Naive thymus-derived CD8-positive, alpha-beta T cell (primary cell): ENCODE data around the gene ASMTL. TPM values are rescaled to one million over a fixed set of nuclear protein-coding genes. Genes with fewer than 3 reads are reported as not detected.

Experiments used
- ATAC-seq, 2 donors: fragments of 150-1000 bp; cut with Tn5 transposase in 1 of 2; sonication (Bioruptor Pico), chemical (Tn5 transposase) in 1 of 2; 1 replicate in 1 of 2; 2 replicates in 1 of 2; pipeline ENCODE4 v1.10.0; 2021; ENCODE audit warnings: mild to moderate bottlenecking in 2 of 2, moderate library complexity in 2 of 2
- POLR2A ChIA-PET: fragments of 350-600 bp; sonication (Branson Sonifier 250); formaldehyde crosslinking; loops from one replicate; lab custom pipeline; 2021; ENCODE audit warnings: antibody characterized with exemption; lab: Charles Lee
- DNase-seq, 10 donors: peaks; one replicate each; pipeline versions ENCODE4 v3.0.0 to v3.0.0-alpha.2; 2020 to 2022
- H3K27ac Mint-ChIP-seq, 10 donors: one replicate each; pipeline ENCODE4 v1.8.0; 2020 to 2022; ENCODE audit warnings: mild to moderate bottlenecking in 10 of 10, mixed read lengths in 10 of 10, moderate library complexity in 4 of 10, inconsistent platforms in 1 of 10
- H3K27me3 Mint-ChIP-seq, 5 donors: one replicate each; pipeline ENCODE4 v1.8.0; 2021 to 2022; ENCODE audit warnings: mixed read lengths in 5 of 5
- H3K36me3 Mint-ChIP-seq, 3 donors: one replicate each; pipeline ENCODE4 v1.8.0; 2020 to 2022; ENCODE audit warnings: mixed read lengths in 3 of 3, mild to moderate bottlenecking in 2 of 3, inconsistent platforms in 1 of 3
- H3K4me1 Mint-ChIP-seq, 4 donors: one replicate each; pipeline ENCODE4 v1.8.0; 2021 to 2022; ENCODE audit warnings: mixed read lengths in 4 of 4
- H3K4me3 Mint-ChIP-seq, 10 donors: one replicate each; pipeline ENCODE4 v1.8.0; 2020 to 2022; ENCODE audit warnings: mild to moderate bottlenecking in 10 of 10, mixed read lengths in 10 of 10, moderate library complexity in 6 of 10, inconsistent platforms in 1 of 10
- H3K9me3 Mint-ChIP-seq, 9 donors: one replicate each; pipeline ENCODE4 v1.8.0; 2020 to 2022; ENCODE audit warnings: mixed read lengths in 9 of 9, mild to moderate bottlenecking in 3 of 9, inconsistent platforms in 1 of 9, moderate library complexity in 1 of 9
- polyA plus RNA-seq, 3 donors: library from polyadenylated mRNA; unstranded; fragments of 300-500 nt; fragmentation: Illumina TruSeq; gene quantifications; one replicate each; pipeline ENCODE4 v1.2.3, GENCODE V29; 2021
- total RNA-seq, 8 experiments: library from RNA in 2 of 8; stranded (reverse) in 2 of 8; gene quantifications; one replicate each; pipeline ENCODE4 v1.2.3 and lab custom pipeline; 2021 to 2026

The ASMTL gene
- total and polyA plus RNA-seq, 5 experiments from 2014 or later = 24.9 to 43.6 (median 37.8) TPM

DNA sequence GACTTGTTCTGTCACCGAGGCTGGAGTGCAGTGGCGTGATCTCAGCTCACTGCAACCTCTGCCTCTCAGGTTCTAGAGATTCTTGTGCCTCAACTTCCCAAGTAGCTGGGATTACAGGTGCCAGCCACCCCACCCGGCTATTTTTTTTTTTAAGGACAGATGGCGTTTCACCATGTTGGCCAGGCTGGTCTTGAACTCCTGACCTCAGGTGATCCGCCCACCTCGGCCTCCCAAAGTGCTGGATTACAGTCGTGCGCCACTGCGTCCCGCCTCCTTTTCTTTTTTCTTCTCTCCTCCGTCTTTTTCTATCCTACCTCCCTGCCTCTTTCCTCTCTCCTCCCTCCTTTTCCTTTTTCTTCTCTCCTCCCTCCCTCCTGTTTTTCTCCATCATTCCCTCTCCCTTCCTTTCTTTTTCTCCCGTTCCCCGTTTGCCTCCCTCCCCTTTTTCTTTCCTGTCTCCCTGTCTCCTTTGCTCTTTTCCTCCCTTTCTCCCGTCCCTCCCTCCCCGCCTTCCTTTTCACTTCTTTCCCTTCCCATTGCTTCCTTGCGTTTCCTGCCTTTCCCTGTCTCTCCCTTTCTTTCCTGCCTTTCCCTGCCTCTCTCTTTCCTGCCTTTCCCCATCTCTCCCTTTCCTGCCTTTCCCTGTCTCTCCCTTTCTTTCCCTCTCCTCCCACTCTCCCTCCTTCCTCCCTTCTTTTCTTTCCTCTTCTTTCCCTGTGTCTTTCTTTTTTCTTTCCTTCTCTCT, 58.7 kb downstream of the ASMTL start:
- no peaks in the 10 kb centered on the region for H3K9me3 Mint-ChIP-seq
- H3K36me3 Mint-ChIP-seq = peaks cover 0 to 44% (median 0%) of the 10 kb centered on the region in 3 donors
- no peaks in the 10 kb centered on the region for H3K27me3 Mint-ChIP-seq
- H3K27ac Mint-ChIP-seq = peak overlapping the region; percentile 79 to 98 (median 84)
- peaks cover 30 to 47% (median 43%) of the 10 kb centered on the region in 4 donors for H3K4me1 Mint-ChIP-seq
- H3K4me3 Mint-ChIP-seq = peak overlapping the region; percentile 75 to 96 (median 86)
- POLR2A ChIA-PET = no interaction called here
- DNase-seq = peak in 1 of 10 donors; percentile 23
- ATAC-seq = no peak

- peak; percentile 38 to 39 for ATAC-seq
- peaks cover 0 to 57% (median 5%) of the 10 kb centered on the region in 3 donors for H3K36me3 Mint-ChIP-seq
- POLR2A ChIA-PET = no interaction called here
These were observed 60.2 kb downstream of the ASMTL start for GRCh38 chrX:1392376-1393068.

GRCh38 chrX:1391707-1392375, 60.9 kb downstream of the ASMTL start, which contains the start of gene SLC25A6:
SLC25A6 (minus strand) TSS chrX:1392113; CDS start chrX:1392009, 104 bp downstream.
- Mint-ChIP-seq H3K27me3 (no peaks in the 10 kb centered on the region), H3K27ac (peak within 1 kb of the TSS; percentile 66 to 98 (median 94)), H3K36me3 (peaks cover 0 to 60% (median 5%) of the 10 kb centered on the region in 3 donors), H3K4me1 (peaks cover 43 to 62% (median 57%) of the 10 kb centered on the region in 4 donors), H3K9me3 (no peaks in the 10 kb centered on the region), H3K4me3 (peak within 1 kb of the TSS; percentile 87 to 96 (median 91))
- DNase-seq (peak; percentile 98 to 100 (median 99)), ATAC-seq (peak; percentile 94 to 96)
- POLR2A ChIA-PET = no interaction called here

More at GRCh38 chrX:1392376-1393068, 60.2 kb downstream of the ASMTL start:
- H3K27ac Mint-ChIP-seq = peak overlapping the region; percentile 66 to 98 (median 94)
- H3K4me1 Mint-ChIP-seq = peaks cover 43 to 61% (median 56%) of the 10 kb centered on the region in 4 donors
- peak overlapping the region; percentile 87 to 96 (median 91) for H3K4me3 Mint-ChIP-seq
- DNase-seq = peak in 1 of 10 donors; percentile 47
- H3K9me3 Mint-ChIP-seq = no peaks in the 10 kb centered on the region
- no peaks in the 10 kb centered on the region for H3K27me3 Mint-ChIP-seq

- POLR2A ChIA-PET = no interaction called here
- peaks cover 4 to 62% (median 10%) of the 10 kb centered on the region in 3 donors for H3K36me3 Mint-ChIP-seq
These were observed 61.4 kb downstream of the ASMTL start for GRCh38 chrX:1391370-1391706.

DNA sequence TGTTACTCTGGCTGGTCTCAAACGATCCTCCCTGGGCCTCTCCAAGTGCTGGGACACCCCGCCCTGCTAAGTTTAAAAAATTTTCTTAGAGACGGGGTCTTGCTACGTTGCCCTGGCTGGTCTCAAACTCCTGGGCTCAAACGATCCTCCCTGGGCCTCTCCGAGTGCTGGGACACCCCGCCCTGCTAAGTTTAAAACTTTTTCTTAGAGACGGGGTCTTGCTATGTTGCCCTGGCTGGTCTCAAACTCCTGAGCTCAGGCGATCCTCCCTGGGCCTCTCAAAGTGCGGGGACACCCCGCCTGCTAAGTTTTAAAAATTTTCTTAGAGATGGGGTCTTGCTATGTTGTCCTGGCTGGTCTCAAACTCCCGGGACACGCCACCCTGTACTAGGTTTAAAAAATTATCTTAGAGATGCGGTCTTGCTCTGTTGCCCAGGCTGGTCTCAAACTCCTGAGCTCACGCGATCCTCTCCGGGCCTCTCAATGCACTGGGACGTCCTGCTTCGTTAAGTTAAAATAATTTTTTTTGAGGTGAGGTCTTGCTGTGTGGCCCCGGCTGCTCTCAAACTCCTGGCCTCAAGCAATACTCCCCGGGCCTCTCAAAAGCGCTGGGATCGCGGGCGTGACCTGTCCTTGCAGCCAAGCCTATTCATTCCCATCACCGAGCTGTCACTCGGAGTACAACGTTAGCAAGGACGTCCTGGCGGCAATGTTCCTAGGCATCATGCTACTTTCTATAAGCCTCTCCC, 61.9 kb downstream of the ASMTL start:
- no peaks in the 10 kb centered on the region for H3K27me3 Mint-ChIP-seq
- peak overlapping the region; percentile 55 to 98 (median 89) for H3K27ac Mint-ChIP-seq
- H3K9me3 Mint-ChIP-seq = no peaks in the 10 kb centered on the region
- POLR2A ChIA-PET = no interaction called here
- DNase-seq = peak in 1 of 10 donors; percentile 45
- no peak for ATAC-seq
- peaks cover 43 to 59% (median 54%) of the 10 kb centered on the region in 4 donors for H3K4me1 Mint-ChIP-seq
- peaks cover 4 to 62% (median 13%) of the 10 kb centered on the region in 3 donors for H3K36me3 Mint-ChIP-seq
- peak overlapping the region; percentile 87 to 96 (median 90) for H3K4me3 Mint-ChIP-seq

More at GRCh38 chrX:1391370-1391706, 61.4 kb downstream of the ASMTL start:
- peaks cover 46 to 65% (median 57%) of the 10 kb centered on the region in 4 donors for H3K4me1 Mint-ChIP-seq
- H3K9me3 Mint-ChIP-seq = no peaks in the 10 kb centered on the region
- peak in 2 of 10 donors; percentile 84 to 96 for DNase-seq
- peak overlapping the region; percentile 87 to 96 (median 90) for H3K4me3 Mint-ChIP-seq
- ATAC-seq = no peak
- H3K27me3 Mint-ChIP-seq = no peaks in the 10 kb centered on the region
- peak overlapping the region; percentile 55 to 98 (median 89) for H3K27ac Mint-ChIP-seq

DNA sequence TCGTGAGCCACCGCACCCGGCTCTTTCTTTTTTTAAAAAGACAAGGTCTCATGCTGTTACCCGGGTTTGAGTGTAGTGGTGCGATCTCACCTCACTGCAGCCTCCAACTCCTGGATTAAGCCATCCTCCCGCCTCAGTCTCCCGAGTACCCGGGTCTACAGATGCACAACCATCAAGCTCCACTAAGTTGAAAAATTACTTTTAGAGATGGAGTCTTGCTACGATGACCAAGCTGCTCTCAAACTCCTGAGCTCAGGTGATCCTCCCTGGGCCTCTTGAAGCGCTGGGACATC, 62.8 kb downstream of the ASMTL start:
- no peaks in the 10 kb centered on the region for H3K9me3 Mint-ChIP-seq
- peaks cover 4 to 67% (median 21%) of the 10 kb centered on the region in 3 donors for H3K36me3 Mint-ChIP-seq
- peak overlapping the region in 9 of 10 donors; percentile 7 to 93 (median 65) for H3K4me3 Mint-ChIP-seq
- ATAC-seq = no peak
- peak overlapping the region in 2 of 10 donors; percentile 6 to 18 for H3K27ac Mint-ChIP-seq
- DNase-seq = no peak
- POLR2A ChIA-PET = no interaction called here
- H3K27me3 Mint-ChIP-seq = no peaks in the 10 kb centered on the region
- H3K4me1 Mint-ChIP-seq = peaks cover 36 to 53% (median 48%) of the 10 kb centered on the region in 4 donors

- peaks cover 32 to 48% (median 43%) of the 10 kb centered on the region in 4 donors for H3K4me1 Mint-ChIP-seq
- H3K4me3 Mint-ChIP-seq = peak overlapping the region in 9 of 10 donors; percentile 10 to 93 (median 65)
- no peaks in the 10 kb centered on the region for H3K27me3 Mint-ChIP-seq
- peak overlapping the region in 5 of 10 donors; percentile 18 to 89 (median 67) for H3K27ac Mint-ChIP-seq
- peaks cover 4 to 69% (median 25%) of the 10 kb centered on the region in 3 donors for H3K36me3 Mint-ChIP-seq
- DNase-seq (no peak), ATAC-seq (no peak)
- H3K9me3 Mint-ChIP-seq = no peaks in the 10 kb centered on the region
- POLR2A ChIA-PET = no interaction called here
These were observed 63.3 kb downstream of the ASMTL start for GRCh38 chrX:1389181-1389992.

- Mint-ChIP-seq H3K9me3 (no peaks in the 10 kb centered on the region), H3K27me3 (no peaks in the 10 kb centered on the region), H3K4me3 (peak overlapping the region in 9 of 10 donors; percentile 7 to 79 (median 64)), H3K36me3 (peaks cover 4 to 73% (median 31%) of the 10 kb centered on the region in 3 donors), H3K4me1 (peaks cover 26 to 44% (median 38%) of the 10 kb centered on the region in 4 donors), H3K27ac (peak overlapping the region in 6 of 10 donors; percentile 11 to 89 (median 42))
- POLR2A ChIA-PET = no interaction called here
- no peak for DNase-seq
- no peak for ATAC-seq
These were observed 64.1 kb downstream of the ASMTL start for GRCh38 chrX:1388651-1389050.

DNA sequence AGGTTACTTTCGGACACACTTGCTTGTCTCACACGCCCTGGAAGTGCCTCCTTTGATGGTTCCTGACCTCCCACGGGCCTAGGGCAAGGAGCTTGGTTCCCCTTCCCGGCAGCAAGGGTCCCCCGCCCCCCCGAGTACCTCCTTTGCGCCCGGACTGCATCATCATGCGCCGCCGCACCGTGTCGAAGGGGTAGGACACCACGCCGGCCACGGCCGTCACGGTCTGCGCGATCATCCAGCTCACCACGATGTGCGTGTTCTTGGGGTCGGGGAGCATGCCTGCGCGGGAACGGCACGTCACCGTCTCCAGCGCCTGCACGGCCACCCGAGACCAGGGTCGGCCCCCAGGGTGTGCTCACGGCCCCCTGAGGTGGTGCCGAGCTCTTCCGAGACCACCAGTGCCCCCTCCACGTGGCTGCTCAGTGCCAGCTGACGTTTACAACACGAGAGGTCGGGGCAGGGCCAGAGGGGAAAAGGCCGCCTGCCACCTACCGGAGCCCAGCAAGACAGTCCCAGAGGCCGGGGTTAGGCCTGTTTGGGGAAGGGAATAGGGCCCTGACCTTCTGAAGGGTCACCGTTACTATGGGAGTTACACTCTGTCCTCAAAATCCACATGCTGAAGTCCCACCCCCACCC, 65.5 kb downstream of the ASMTL start:
- Mint-ChIP-seq H3K9me3 (no peaks in the 10 kb centered on the region), H3K4me1 (peaks cover 21 to 37% (median 31%) of the 10 kb centered on the region in 4 donors), H3K36me3 (peaks cover 4 to 82% (median 35%) of the 10 kb centered on the region in 3 donors), H3K27me3 (no peaks in the 10 kb centered on the region), H3K4me3 (peak overlapping the region in 5 of 10 donors; percentile 8 to 73 (median 55)), H3K27ac (peak overlapping the region in 3 of 10 donors; percentile 24 to 89 (median 29))
- POLR2A ChIA-PET = no interaction called here
- ATAC-seq = no peak
- no peak for DNase-seq

- ATAC-seq = no peak
- Mint-ChIP-seq H3K27ac (peak overlapping the region in 2 of 10 donors; percentile 31 to 58), H3K9me3 (no peaks in the 10 kb centered on the region), H3K36me3 (peaks cover 4 to 86% (median 35%) of the 10 kb centered on the region in 3 donors), H3K27me3 (no peaks in the 10 kb centered on the region), H3K4me3 (peak overlapping the region in 2 of 10 donors; percentile 16 to 24), H3K4me1 (peaks cover 22 to 37% (median 31%) of the 10 kb centered on the region in 4 donors)
- DNase-seq = no peak
- POLR2A ChIA-PET = no interaction called here
These were observed 66.2 kb downstream of the ASMTL start for GRCh38 chrX:1386338-1387127.
